OCI-LY3 (cell line): ENCODE data around the gene ANGPTL5.

Source experiments
- H2AFZ ChIP-seq: fragments of 200-600, 300-600 bp; shearing (Covaris generic); 2 replicates; pipeline ENCODE4 v1.6.0; 2014; ENCODE audit warnings: antibody characterized with exemption, low read depth, low read length
- H3K27ac ChIP-seq: fragments of 200-600, 300-600 bp; sonication (generic); 2 replicates; pipeline ENCODE4 v1.5.1; 2014; ENCODE audit warnings: mild to moderate bottlenecking, low read length, moderate library complexity, mixed read lengths
- H3K27me3 ChIP-seq: fragments of 200-600, 300-600 bp; sonication (generic); 2 replicates; pipeline ENCODE4 v1.6.1; 2014; ENCODE audit warnings: low read depth, low read length, mixed read lengths
- H3K36me3 ChIP-seq: fragments of 200-600, 300-600 bp; sonication (generic); replicated peaks from 2 replicates; pipeline ENCODE3; 2014; ENCODE audit warnings: low read depth, low read length, mixed read lengths
- H3K4me1 ChIP-seq: fragments of 300-600, 200-600 bp; sonication (generic); 2 replicates; pipeline ENCODE4 v1.6.1; 2014; ENCODE audit warnings: low read length, mixed read lengths
- H3K4me2 ChIP-seq: fragments of 200-600, 300-600 bp; sonication (generic); 2 replicates; pipeline ENCODE4 v1.6.1; 2014; ENCODE audit warnings: low read length, mixed read lengths
- H3K4me3 ChIP-seq: fragments of 300-600, 200-600 bp; sonication (generic); 2 replicates; pipeline ENCODE4 v1.5.1; 2014; ENCODE audit warnings: antibody characterized with exemption, mild to moderate bottlenecking, low read length, moderate library complexity
- H3K79me2 ChIP-seq: fragments of 300-600, 200-600 bp; shearing (Covaris generic); 2 replicates; pipeline ENCODE4 v1.6.1; 2014; ENCODE audit warnings: mild to moderate bottlenecking, low read length, mixed read lengths
- H3K9ac ChIP-seq: fragments of 300-600, 200-600 bp; shearing (Covaris generic); 2 replicates; pipeline ENCODE4 v1.6.0; 2014; ENCODE audit warnings: mild to moderate bottlenecking, low read length, moderate library complexity
- H3K9me3 ChIP-seq: fragments of 200-600, 300-600 bp; shearing (Covaris generic); 2 replicates; pipeline ENCODE4 v1.6.1; 2014; ENCODE audit warnings: low read length, mixed read lengths; ENCODE audit not compliant: insufficient read depth
- H4K20me1 ChIP-seq: fragments of 200-600, 300-600 bp; sonication (generic); 2 replicates; pipeline ENCODE4 v1.6.1; 2016; ENCODE audit warnings: low read length, mixed read lengths; ENCODE audit not compliant: insufficient read depth
- EZH2phosphoT487 ChIP-seq: fragments of 200-600 bp; shearing (Covaris generic); IDR thresholded peaks from 2 replicates; pipeline ENCODE4 v1.6.1; 2018; ENCODE audit warnings: antibody characterized with exemption, mixed run types, low read depth
- TF ChIP-seq, protein P1 (sequence below): fragments of 200-600, 300-600 bp; sonication (generic); IDR thresholded peaks from 2 replicates; pipeline ENCODE4 v1.5.1; 2014; ENCODE audit warnings: antibody characterized with exemption, low read length, low read depth

The ANGPTL5 gene

DNA sequence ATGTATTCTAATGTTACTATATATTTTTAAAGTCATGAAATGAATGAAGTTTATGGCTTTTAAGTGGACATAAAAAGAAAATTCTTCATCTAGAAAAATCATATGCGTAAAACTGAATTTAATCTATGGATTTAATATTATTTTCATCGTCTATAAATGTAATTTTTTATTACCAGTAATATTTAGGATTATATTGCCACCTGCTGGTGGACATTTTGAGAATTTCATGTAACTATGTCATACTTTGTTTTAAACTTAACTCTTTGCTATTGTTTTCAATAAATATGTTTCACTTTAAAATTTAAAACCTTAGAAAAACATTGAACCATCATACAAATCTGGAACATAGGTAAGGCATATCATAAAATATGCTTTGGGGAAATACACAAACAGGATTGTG is 68.1 kb downstream of the ANGPTL5 start:
- Histone ChIP-seq H3K4me3 (no peak overlapping the region), H3K4me2 (no peak overlapping the region), H3K79me2 (no peaks in the 10 kb centered on the region), H4K20me1 (no peaks in the 10 kb centered on the region), H3K4me1 (peaks cover 6% of the 10 kb centered on the region; the same call in 1 of the 2 replicates), H3K27me3 (no peaks in the 10 kb centered on the region), H2AFZ (no peak overlapping the region), H3K36me3 (no peaks in the 10 kb centered on the region), H3K27ac (no peak overlapping the region), H3K9ac (no peak overlapping the region), H3K9me3 (no peaks in the 10 kb centered on the region)
- TF ChIP-seq, protein P1, sequence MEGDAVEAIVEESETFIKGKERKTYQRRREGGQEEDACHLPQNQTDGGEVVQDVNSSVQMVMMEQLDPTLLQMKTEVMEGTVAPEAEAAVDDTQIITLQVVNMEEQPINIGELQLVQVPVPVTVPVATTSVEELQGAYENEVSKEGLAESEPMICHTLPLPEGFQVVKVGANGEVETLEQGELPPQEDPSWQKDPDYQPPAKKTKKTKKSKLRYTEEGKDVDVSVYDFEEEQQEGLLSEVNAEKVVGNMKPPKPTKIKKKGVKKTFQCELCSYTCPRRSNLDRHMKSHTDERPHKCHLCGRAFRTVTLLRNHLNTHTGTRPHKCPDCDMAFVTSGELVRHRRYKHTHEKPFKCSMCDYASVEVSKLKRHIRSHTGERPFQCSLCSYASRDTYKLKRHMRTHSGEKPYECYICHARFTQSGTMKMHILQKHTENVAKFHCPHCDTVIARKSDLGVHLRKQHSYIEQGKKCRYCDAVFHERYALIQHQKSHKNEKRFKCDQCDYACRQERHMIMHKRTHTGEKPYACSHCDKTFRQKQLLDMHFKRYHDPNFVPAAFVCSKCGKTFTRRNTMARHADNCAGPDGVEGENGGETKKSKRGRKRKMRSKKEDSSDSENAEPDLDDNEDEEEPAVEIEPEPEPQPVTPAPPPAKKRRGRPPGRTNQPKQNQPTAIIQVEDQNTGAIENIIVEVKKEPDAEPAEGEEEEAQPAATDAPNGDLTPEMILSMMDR, result peak; percentile 45
- no peak for TF ChIP-seq EZH2phosphoT487

DNA sequence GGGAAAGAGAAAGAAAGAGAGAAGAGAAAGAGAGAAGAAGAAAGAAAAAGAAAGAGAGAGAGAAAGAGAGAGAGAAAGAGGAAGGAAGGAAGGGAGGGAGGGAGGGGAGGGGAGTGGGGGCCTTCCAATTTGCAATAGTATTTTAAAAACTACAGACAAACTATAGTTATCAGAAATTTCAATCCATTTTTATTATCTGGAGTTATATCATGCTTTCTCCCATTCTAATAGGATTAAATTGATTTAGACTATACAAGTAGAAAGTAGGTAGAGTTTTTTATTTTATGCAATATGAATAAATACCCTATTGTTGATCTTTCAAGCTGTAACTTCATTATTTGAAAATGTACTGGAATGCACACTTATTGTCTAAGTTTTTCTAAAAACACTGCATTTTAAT is 71.7 kb downstream of the ANGPTL5 start:
- H3K9ac ChIP-seq, result no peak overlapping the region
- H3K79me2 ChIP-seq, result no peaks in the 10 kb centered on the region
- no peaks in the 10 kb centered on the region for H3K36me3 ChIP-seq
- H3K9me3 ChIP-seq, result no peaks in the 10 kb centered on the region
- H2AFZ ChIP-seq, result no peak overlapping the region
- H3K4me2 ChIP-seq, result no peak overlapping the region
- no peak overlapping the region for H3K4me3 ChIP-seq
- H3K4me1 ChIP-seq, result peaks cover 6% of the 10 kb centered on the region; the same call in 1 of the 2 replicates
- H4K20me1 ChIP-seq, result no peaks in the 10 kb centered on the region
- H3K27ac ChIP-seq, result no peak overlapping the region
- no peak for TF ChIP-seq EZH2phosphoT487
- TF ChIP-seq, protein P1, result no peak
- H3K27me3 ChIP-seq, result no peaks in the 10 kb centered on the region

- peaks cover 4% of the 10 kb centered on the region; the same call in 1 of the 2 replicates for H3K4me1 ChIP-seq
- no peak overlapping the region for H2AFZ ChIP-seq
- no peak overlapping the region for H3K27ac ChIP-seq
- H3K4me2 ChIP-seq, result no peak overlapping the region
- H3K9me3 ChIP-seq, result no peaks in the 10 kb centered on the region
- H3K79me2 ChIP-seq, result no peaks in the 10 kb centered on the region
- H3K36me3 ChIP-seq, result no peaks in the 10 kb centered on the region
- H3K4me3 ChIP-seq, result no peak overlapping the region
- H3K9ac ChIP-seq, result no peak overlapping the region
- H4K20me1 ChIP-seq, result no peaks in the 10 kb centered on the region
- TF ChIP-seq, protein P1, result no peak
- no peaks in the 10 kb centered on the region for H3K27me3 ChIP-seq
Observed at GRCh38 chr11:101840704-101841103, 75.6 kb downstream of the ANGPTL5 start.
